Osteoblast (primary cell): ENCODE measurements around the gene ADAM17. TPM values are rescaled to one million over a fixed set of nuclear protein-coding genes. Genes with fewer than 3 reads are reported as not detected.
"Not testable (repeated sequence)": the region's sequence is repeated elsewhere in the genome, so short reads cannot be mapped to it uniquely, and the experiment has no call there.

Experiments used
- DNase-seq: peaks from one replicate; pipeline ENCODE4 v3.0.0; 2011; ENCODE audit warnings: low spot score, mixed read lengths; ENCODE audit not compliant: insufficient read length; ENCODE audit errors: missing footprints
- H2AFZ ChIP-seq: 2 replicates; pipeline ENCODE4 v1.6.0; 2011; ENCODE audit warnings: mild to moderate bottlenecking, low read length
- H3K27ac ChIP-seq: 2 replicates; pipeline ENCODE4 v1.5.1; 2011; ENCODE audit warnings: mild to moderate bottlenecking, low read depth, low read length, moderate library complexity
- H3K27me3 ChIP-seq: 2 replicates; pipeline ENCODE4 v1.6.0; 2012; ENCODE audit warnings: mild to moderate bottlenecking, control low read depth, inconsistent platforms, low read length, moderate library complexity; ENCODE audit not compliant: insufficient read depth
- H3K36me3 ChIP-seq: 2 replicates; pipeline ENCODE4 v1.5.1; 2011; ENCODE audit warnings: mild to moderate bottlenecking, low read length, control low read depth, moderate library complexity; ENCODE audit not compliant: insufficient read depth
- H3K4me1 ChIP-seq: 2 replicates; pipeline ENCODE4 v1.5.1; 2011; ENCODE audit warnings: mild to moderate bottlenecking, low read length, control low read depth, moderate library complexity; ENCODE audit not compliant: insufficient read depth
- H3K4me2 ChIP-seq: 2 replicates; pipeline ENCODE4 v1.6.0; 2011; ENCODE audit warnings: mild to moderate bottlenecking, low read length; ENCODE audit not compliant: insufficient read depth
- H3K4me3 ChIP-seq: fragments of 200-600 bp; sonication (generic); 3 replicates; pipeline ENCODE4 v1.5.1; 2012; ENCODE audit warnings: mild to moderate bottlenecking, low read length, inconsistent platforms; ENCODE audit not compliant: insufficient read depth
- H3K79me2 ChIP-seq: 2 replicates; pipeline ENCODE4 v1.6.0; 2012; ENCODE audit warnings: mild to moderate bottlenecking, low read length, control low read depth, inconsistent platforms; ENCODE audit not compliant: insufficient read depth
- H3K9me3 ChIP-seq: 2 replicates; pipeline ENCODE4 v1.5.1; 2011; ENCODE audit warnings: low read depth, low read length, control low read depth
- H4K20me1 ChIP-seq: 2 replicates; pipeline ENCODE4 v1.6.0; 2012; ENCODE audit warnings: mild to moderate bottlenecking, low read length, control low read depth; ENCODE audit not compliant: insufficient read depth
- total RNA-seq: library from RNA; depleted of rRNA; stranded (reverse); fragments of >200 nt; gene quantifications from 2 replicates; pipeline ENCODE4 v1.2.3, GENCODE V29; 2012
- TF ChIP-seq, protein P1 (sequence below): IDR thresholded peaks from 2 replicates; pipeline ENCODE4 v1.5.1; 2011; ENCODE audit warnings: mild to moderate bottlenecking, low read depth, low read length, moderate library complexity; ENCODE audit errors: extremely low read depth

ADAM17 gene
- total RNA-seq, 1 donor, result 69.1 TPM

DNA sequence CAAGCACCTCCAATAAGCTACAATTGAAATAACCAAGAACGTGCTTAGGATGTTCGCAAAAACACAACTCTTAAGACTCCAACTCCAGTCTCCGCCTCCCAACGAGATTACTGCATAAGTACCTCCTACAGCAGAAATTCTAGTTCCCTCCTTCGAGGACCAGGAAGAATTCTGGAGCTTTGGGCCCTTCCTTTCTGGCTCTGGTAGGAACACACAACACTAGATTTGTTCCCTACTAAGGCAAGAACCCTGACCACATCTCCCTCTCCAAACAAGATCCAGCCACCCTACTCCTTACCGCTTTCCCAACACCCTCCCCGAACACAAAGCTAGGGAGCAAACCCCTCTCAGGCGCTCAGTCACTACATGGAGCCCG is 721 bp downstream of the ADAM17 start:
- Histone ChIP-seq H3K9me3 (no peaks in the 10 kb centered on the region), H2AFZ (peak overlapping the region; percentile 86), H3K4me2 (peak overlapping the region; percentile 100), H3K27me3 (no peaks in the 10 kb centered on the region), H3K4me3 (peak overlapping the region; percentile 99), H3K79me2 (peaks cover 67% of the 10 kb centered on the region), H3K27ac (peak overlapping the region; percentile 93), H4K20me1 (peaks cover 22% of the 10 kb centered on the region), H3K4me1 (peaks cover 47% of the 10 kb centered on the region), H3K36me3 (no peaks in the 10 kb centered on the region)
- DNase-seq, result no peak
- TF ChIP-seq, protein P1, sequence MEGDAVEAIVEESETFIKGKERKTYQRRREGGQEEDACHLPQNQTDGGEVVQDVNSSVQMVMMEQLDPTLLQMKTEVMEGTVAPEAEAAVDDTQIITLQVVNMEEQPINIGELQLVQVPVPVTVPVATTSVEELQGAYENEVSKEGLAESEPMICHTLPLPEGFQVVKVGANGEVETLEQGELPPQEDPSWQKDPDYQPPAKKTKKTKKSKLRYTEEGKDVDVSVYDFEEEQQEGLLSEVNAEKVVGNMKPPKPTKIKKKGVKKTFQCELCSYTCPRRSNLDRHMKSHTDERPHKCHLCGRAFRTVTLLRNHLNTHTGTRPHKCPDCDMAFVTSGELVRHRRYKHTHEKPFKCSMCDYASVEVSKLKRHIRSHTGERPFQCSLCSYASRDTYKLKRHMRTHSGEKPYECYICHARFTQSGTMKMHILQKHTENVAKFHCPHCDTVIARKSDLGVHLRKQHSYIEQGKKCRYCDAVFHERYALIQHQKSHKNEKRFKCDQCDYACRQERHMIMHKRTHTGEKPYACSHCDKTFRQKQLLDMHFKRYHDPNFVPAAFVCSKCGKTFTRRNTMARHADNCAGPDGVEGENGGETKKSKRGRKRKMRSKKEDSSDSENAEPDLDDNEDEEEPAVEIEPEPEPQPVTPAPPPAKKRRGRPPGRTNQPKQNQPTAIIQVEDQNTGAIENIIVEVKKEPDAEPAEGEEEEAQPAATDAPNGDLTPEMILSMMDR, result no peak

DNA sequence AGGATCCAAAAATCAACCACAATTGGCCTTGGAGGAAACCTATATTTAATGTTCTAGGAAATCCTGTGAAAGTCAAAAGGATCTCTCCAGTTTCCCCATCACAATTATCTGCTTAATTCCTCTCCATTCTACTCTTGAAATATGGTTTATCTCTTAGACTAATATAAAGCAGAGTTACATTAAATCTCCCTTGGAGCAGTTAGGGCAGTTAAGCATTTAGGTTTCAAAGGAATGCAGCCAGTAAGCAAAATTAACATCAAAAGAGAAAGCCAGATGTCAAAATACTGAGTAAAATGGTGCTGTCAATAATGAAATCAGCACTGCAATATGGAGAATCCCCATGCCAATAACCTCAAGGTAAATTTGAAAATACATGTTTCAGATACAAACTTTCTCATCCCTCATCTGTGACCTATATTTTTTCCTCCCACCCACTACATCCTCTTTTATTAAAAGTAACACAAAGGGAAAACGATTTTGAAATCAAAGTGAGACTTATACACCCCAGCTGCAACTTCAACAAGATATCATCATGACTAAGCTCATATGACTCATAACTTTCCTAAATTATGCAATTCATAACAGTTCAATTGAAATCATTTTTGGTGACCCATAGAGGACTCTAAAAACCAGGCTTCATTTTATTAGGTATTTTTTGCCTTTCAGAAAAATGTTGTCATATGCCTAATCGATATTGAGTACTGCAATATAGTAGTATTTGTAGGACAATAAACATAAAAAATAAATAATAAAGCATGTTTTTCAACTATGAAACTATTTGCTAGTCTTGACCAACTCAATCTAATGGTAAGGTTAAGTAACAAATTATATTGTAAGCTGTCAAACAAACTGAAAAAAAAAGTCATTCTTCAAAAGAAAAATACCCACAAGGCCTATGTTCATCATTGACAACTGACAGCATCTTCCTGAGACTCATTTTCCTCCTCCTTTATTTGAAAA is 3.1 kb downstream of the ADAM17 start:
- peaks cover 48% of the 10 kb centered on the region for H3K4me1 ChIP-seq
- DNase-seq, result peak; percentile 90

DNA sequence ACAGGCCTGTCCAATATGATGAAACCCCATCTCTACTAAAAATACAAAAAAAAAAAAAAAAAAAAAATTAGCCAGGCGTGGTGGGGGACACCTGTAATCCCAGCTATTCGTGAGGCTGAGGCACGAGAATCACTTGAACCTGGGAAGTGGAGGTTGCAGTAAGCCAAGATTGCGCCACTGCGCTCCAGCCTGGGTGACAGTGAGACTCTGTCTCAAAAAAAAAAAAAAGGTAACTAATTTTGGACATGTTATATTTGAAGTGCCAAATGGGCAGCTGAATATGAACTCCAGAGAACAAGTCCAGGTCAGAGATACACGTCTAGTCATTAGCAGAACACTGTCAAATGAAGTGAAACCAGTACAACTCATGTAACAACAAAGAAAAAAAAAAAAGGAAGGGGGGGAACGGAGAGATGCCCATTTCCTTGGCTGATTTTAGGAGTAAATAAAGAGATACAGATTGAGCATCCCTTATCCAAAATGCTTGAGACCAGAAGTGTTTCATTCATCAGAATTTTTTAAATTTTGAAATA is 4.7 kb downstream of the ADAM17 start:
- not testable (repeated sequence) for H2AFZ ChIP-seq, H3K27ac ChIP-seq, H3K9me3 ChIP-seq, H3K4me3 ChIP-seq, H3K4me2 ChIP-seq, H3K36me3 ChIP-seq, H3K27me3 ChIP-seq, DNase-seq
- peaks cover 36% of the 10 kb centered on the region for H4K20me1 ChIP-seq
- H3K4me1 ChIP-seq, result peaks cover 54% of the 10 kb centered on the region
- H3K79me2 ChIP-seq, result peaks cover 92% of the 10 kb centered on the region

More for the DNA sequence above, 3.1 kb downstream of the ADAM17 start:
- Histone ChIP-seq H3K27ac (peak overlapping the region; percentile 86), H3K27me3 (no peaks in the 10 kb centered on the region), H3K4me2 (peak overlapping the region; percentile 80), H2AFZ (no peak overlapping the region), H3K9me3 (no peaks in the 10 kb centered on the region), H4K20me1 (peaks cover 26% of the 10 kb centered on the region), H3K4me3 (peak overlapping the region; percentile 42), H3K36me3 (no peaks in the 10 kb centered on the region), H3K79me2 (peaks cover 89% of the 10 kb centered on the region)
- TF ChIP-seq, protein P1, result no peak

DNA sequence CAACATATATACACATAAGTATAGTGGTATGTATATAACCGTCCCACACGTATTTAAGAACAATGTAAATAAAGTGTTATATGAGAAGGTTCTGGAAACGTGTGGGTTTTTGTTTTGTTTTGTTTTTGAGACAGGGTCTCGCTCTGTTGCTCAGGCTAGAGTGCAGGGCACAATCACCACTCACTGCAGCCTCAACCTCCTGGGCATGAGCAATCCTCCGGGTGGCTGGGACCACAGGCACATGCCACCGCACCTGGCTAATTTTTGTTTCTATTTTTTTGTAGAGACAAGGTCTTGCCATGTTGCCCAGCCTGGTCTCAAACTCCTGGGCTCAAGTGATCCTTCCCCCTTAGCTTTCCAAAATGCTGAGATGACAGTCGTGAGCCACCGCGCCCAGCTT is 6.2 kb downstream of the ADAM17 start:
- Histone ChIP-seq H4K20me1 (peaks cover 36% of the 10 kb centered on the region), H2AFZ (no peak overlapping the region), H3K79me2 (peaks cover 94% of the 10 kb centered on the region), H3K4me2 (no peak overlapping the region), H3K27ac (no peak overlapping the region), H3K4me1 (peaks cover 48% of the 10 kb centered on the region), H3K27me3 (no peaks in the 10 kb centered on the region), H3K4me3 (no peak overlapping the region), H3K36me3 (no peaks in the 10 kb centered on the region), H3K9me3 (no peaks in the 10 kb centered on the region)
- TF ChIP-seq, protein P1, result no peak
- DNase-seq, result no peak
